Mesendoderm (in vitro differentiated cells): ENCODE results near the gene SLC9C1.
A peak's percentile ranks its signal among the peaks of the same experiment; 100 is the strongest.

Experiments
- DNase-seq: peaks from one replicate; pipeline ENCODE4 v3.0.0; 2013
- H2AK5ac ChIP-seq: 2 replicates; pipeline ENCODE4 v1.6.1; 2013; ENCODE audit warnings: low read length, inconsistent platforms
- H2BK120ac ChIP-seq: 2 replicates; pipeline ENCODE4 v1.6.1; 2013; ENCODE audit warnings: low read depth, mild to moderate bottlenecking, low read length, moderate library complexity, mixed read lengths
- H2BK15ac ChIP-seq: replicated peaks from 2 replicates; pipeline ENCODE4 v1.6.1; 2013; ENCODE audit warnings: low read depth, mild to moderate bottlenecking, moderate library complexity
- H2BK5ac ChIP-seq: 2 replicates; pipeline ENCODE4 v1.6.1; 2013; ENCODE audit warnings: low read length, inconsistent platforms
- H3K18ac ChIP-seq: 2 replicates; pipeline ENCODE4 v1.6.1; 2013; ENCODE audit warnings: mild to moderate bottlenecking, low read length, mixed read lengths
- H3K23ac ChIP-seq: one replicate; pipeline ENCODE4 v1.6.1; 2013; ENCODE audit warnings: low read length
- H3K27ac ChIP-seq: 2 replicates; pipeline ENCODE4 v1.5.1; 2013; ENCODE audit warnings: low read depth, mild to moderate bottlenecking, inconsistent platforms, low read length, moderate library complexity
- H3K27me3 ChIP-seq: 2 replicates; pipeline ENCODE4 v1.6.1; 2013; ENCODE audit warnings: low read length, control low read depth, mild to moderate bottlenecking, inconsistent platforms; ENCODE audit not compliant: insufficient read depth, poor library complexity
- H3K36me3 ChIP-seq: 2 replicates; pipeline ENCODE4 v1.6.1; 2013; ENCODE audit warnings: low read length, inconsistent platforms; ENCODE audit not compliant: control insufficient read depth, insufficient read depth
- H3K4ac ChIP-seq: one replicate; pipeline ENCODE4 v1.6.1; 2013; ENCODE audit warnings: low read depth, mild to moderate bottlenecking, low read length, moderate library complexity
- H3K4me1 ChIP-seq: 2 replicates; pipeline ENCODE4 v1.6.1; 2013; ENCODE audit warnings: low read depth, low read length, inconsistent platforms; ENCODE audit not compliant: control insufficient read depth
- H3K4me2 ChIP-seq: 2 replicates; pipeline ENCODE4 v1.6.1; 2013; ENCODE audit warnings: low read length
- H3K4me3 ChIP-seq: 2 replicates; pipeline ENCODE4 v1.5.1; 2013; ENCODE audit warnings: mild to moderate bottlenecking, low read length
- H3K56ac ChIP-seq: one replicate; pipeline ENCODE4 v1.6.1; 2013; ENCODE audit warnings: low read length
- H3K79me1 ChIP-seq: 2 replicates; pipeline ENCODE4 v1.6.1; 2013; ENCODE audit warnings: low read length, inconsistent platforms
- H3K79me2 ChIP-seq: 2 replicates; pipeline ENCODE4 v1.6.1; 2013; ENCODE audit warnings: mild to moderate bottlenecking, low read length; ENCODE audit not compliant: control insufficient read depth, insufficient read depth
- H3K9ac ChIP-seq: 2 replicates; pipeline ENCODE4 v1.6.1; 2013; ENCODE audit warnings: low read length, inconsistent platforms
- H4K5ac ChIP-seq: one replicate; pipeline ENCODE4 v1.6.1; 2013; ENCODE audit warnings: low read length
- H4K8ac ChIP-seq: one replicate; pipeline ENCODE4 v1.6.1; 2013; ENCODE audit warnings: low read depth, mild to moderate bottlenecking, control low read depth, low read length, moderate library complexity
- WGBS: extraction: QIAGEN DNeasy Blood & Tissue Kit; methylation state at CpG from one replicate; pipeline ENCODE4 v1.1.7; 2013; ENCODE audit warnings: low lambda C conversion rate, missing lambda C conversion rate; ENCODE audit not compliant: insufficient coverage; ENCODE audit errors: extremely low coverage; 5-methylcytosine and 5-hydroxymethylcytosine counted together

Gene SLC9C1

GRCh38 chr3:112303764-112304325, 9.8 kb upstream of the SLC9C1 start:
- H4K5ac ChIP-seq: peak overlapping the region; percentile 51
- H2BK120ac ChIP-seq: peak overlapping the region; percentile 93
- H3K79me1 ChIP-seq: no peaks in the 10 kb centered on the region
- H3K4me2 ChIP-seq: peak overlapping the region; percentile 49
- H3K36me3 ChIP-seq: no peaks in the 10 kb centered on the region
- H3K79me2 ChIP-seq: no peaks in the 10 kb centered on the region
- no peaks in the 10 kb centered on the region for H3K27me3 ChIP-seq
- no peak overlapping the region for H3K4me3 ChIP-seq
- H3K27ac ChIP-seq: peak overlapping the region; percentile 92
- peak overlapping the region; percentile 85 for H3K56ac ChIP-seq
- peak overlapping the region; percentile 85 for H2BK5ac ChIP-seq
- no peak overlapping the region for H2AK5ac ChIP-seq
- H3K4me1 ChIP-seq: peaks cover 8% of the 10 kb centered on the region
- WGBS: no CpG with 5 or more reads among the region's 11 CpGs
- H3K18ac ChIP-seq: peak overlapping the region; percentile 22
- H3K23ac ChIP-seq: no peak overlapping the region
- H3K9ac ChIP-seq: peak overlapping the region; percentile 67
- peak overlapping the region; percentile 88 for H3K4ac ChIP-seq
- peak overlapping the region; percentile 58 for H4K8ac ChIP-seq
- peak overlapping the region; percentile 9 for H2BK15ac ChIP-seq
- DNase-seq: peak; percentile 68

GRCh38 chr3:112302881-112303763, 9.1 kb upstream of the SLC9C1 start:
- Histone ChIP-seq H2BK15ac (peak overlapping the region; percentile 9), H3K9ac (peak overlapping the region; percentile 67), H3K4me2 (peak overlapping the region; percentile 58), H3K27ac (peak overlapping the region; percentile 94), H2BK5ac (peak overlapping the region; percentile 85), H3K79me2 (no peaks in the 10 kb centered on the region), H2AK5ac (no peak overlapping the region), H2BK120ac (peak overlapping the region; percentile 93), H3K27me3 (no peaks in the 10 kb centered on the region), H3K18ac (peak overlapping the region; percentile 81), H3K36me3 (no peaks in the 10 kb centered on the region), H4K5ac (peak overlapping the region; percentile 16), H4K8ac (peak overlapping the region; percentile 58), H3K23ac (no peak overlapping the region), H3K4ac (peak overlapping the region; percentile 78), H3K56ac (peak overlapping the region; percentile 85), H3K4me3 (no peak overlapping the region), H3K79me1 (no peaks in the 10 kb centered on the region), H3K4me1 (peaks cover 8% of the 10 kb centered on the region)
- DNase-seq: peak; percentile 96
- WGBS: no CpG with 5 or more reads among the region's 12 CpGs

- Histone ChIP-seq H3K23ac (no peak overlapping the region), H3K4me3 (no peak overlapping the region), H3K27ac (peak overlapping the region; percentile 94), H3K18ac (peak overlapping the region; percentile 81), H3K4me2 (no peak overlapping the region), H3K4ac (peak overlapping the region; percentile 49), H3K4me1 (peaks cover 8% of the 10 kb centered on the region), H4K5ac (peak overlapping the region; percentile 16), H2BK15ac (no peak overlapping the region), H3K79me1 (no peaks in the 10 kb centered on the region), H3K56ac (peak overlapping the region; percentile 54), H3K27me3 (no peaks in the 10 kb centered on the region), H2BK5ac (peak overlapping the region; percentile 74), H2BK120ac (peak overlapping the region; percentile 62), H3K79me2 (no peaks in the 10 kb centered on the region), H3K36me3 (no peaks in the 10 kb centered on the region), H3K9ac (peak overlapping the region; percentile 16), H4K8ac (no peak overlapping the region), H2AK5ac (peak overlapping the region; percentile 75)
- peak; percentile 81 for DNase-seq
- WGBS: no CpG with 5 or more reads among the region's 11 CpGs
These were observed 8.3 kb upstream of the SLC9C1 start for GRCh38 chr3:112302150-112302830.

- DNase-seq: no peak
- no peak overlapping the region for H3K4me3 ChIP-seq
- H2BK120ac ChIP-seq: no peak overlapping the region
- H3K79me2 ChIP-seq: no peaks in the 10 kb centered on the region
- H3K4me2 ChIP-seq: no peak overlapping the region
- peak overlapping the region; percentile 47 for H3K56ac ChIP-seq
- no peak overlapping the region for H3K27ac ChIP-seq
- H3K27me3 ChIP-seq: no peaks in the 10 kb centered on the region
- no peak overlapping the region for H2BK5ac ChIP-seq
- H3K79me1 ChIP-seq: no peaks in the 10 kb centered on the region
- H2BK15ac ChIP-seq: peak overlapping the region; percentile 43
- no peaks in the 10 kb centered on the region for H3K36me3 ChIP-seq
- no peak overlapping the region for H3K4ac ChIP-seq
- H3K18ac ChIP-seq: peak overlapping the region; percentile 7
- no peak overlapping the region for H4K8ac ChIP-seq
- H3K23ac ChIP-seq: no peak overlapping the region
- H2AK5ac ChIP-seq: no peak overlapping the region
- H3K4me1 ChIP-seq: peaks cover 6% of the 10 kb centered on the region
- no peak overlapping the region for H4K5ac ChIP-seq
- H3K9ac ChIP-seq: no peak overlapping the region
These were observed 4.8 kb upstream of the SLC9C1 start for GRCh38 chr3:112298781-112299180.

- no peak overlapping the region for H4K8ac ChIP-seq
- no peak overlapping the region for H2BK120ac ChIP-seq
- DNase-seq: no peak
- no peak overlapping the region for H3K4ac ChIP-seq
- no peak overlapping the region for H3K18ac ChIP-seq
- H2BK5ac ChIP-seq: no peak overlapping the region
- H3K79me1 ChIP-seq: no peaks in the 10 kb centered on the region
- no peak overlapping the region for H3K23ac ChIP-seq
- H3K4me2 ChIP-seq: no peak overlapping the region
- peaks cover 8% of the 10 kb centered on the region for H3K4me1 ChIP-seq
- no peak overlapping the region for H3K9ac ChIP-seq
- no peak overlapping the region for H4K5ac ChIP-seq
- H3K36me3 ChIP-seq: no peaks in the 10 kb centered on the region
- H3K4me3 ChIP-seq: no peak overlapping the region
- no peak overlapping the region for H3K56ac ChIP-seq
- no peak overlapping the region for H2AK5ac ChIP-seq
- H3K27ac ChIP-seq: no peak overlapping the region
- H3K27me3 ChIP-seq: no peaks in the 10 kb centered on the region
- no peak overlapping the region for H2BK15ac ChIP-seq
- no peaks in the 10 kb centered on the region for H3K79me2 ChIP-seq
These were observed 3.7 kb upstream of the SLC9C1 start for GRCh38 chr3:112297714-112298113.
